ENCODE measurements around the gene AP2S1. TPM values are rescaled to one million over a fixed set of nuclear protein-coding genes. Genes with fewer than 3 reads are reported as not detected.
"Not testable (repeated sequence)": the region's sequence is repeated elsewhere in the genome, so short reads cannot be mapped to it uniquely, and the experiment has no call there.

AP2S1 gene
- total RNA-seq, 2 experiments from 2014 or later = 101 to 105 TPM

DNA sequence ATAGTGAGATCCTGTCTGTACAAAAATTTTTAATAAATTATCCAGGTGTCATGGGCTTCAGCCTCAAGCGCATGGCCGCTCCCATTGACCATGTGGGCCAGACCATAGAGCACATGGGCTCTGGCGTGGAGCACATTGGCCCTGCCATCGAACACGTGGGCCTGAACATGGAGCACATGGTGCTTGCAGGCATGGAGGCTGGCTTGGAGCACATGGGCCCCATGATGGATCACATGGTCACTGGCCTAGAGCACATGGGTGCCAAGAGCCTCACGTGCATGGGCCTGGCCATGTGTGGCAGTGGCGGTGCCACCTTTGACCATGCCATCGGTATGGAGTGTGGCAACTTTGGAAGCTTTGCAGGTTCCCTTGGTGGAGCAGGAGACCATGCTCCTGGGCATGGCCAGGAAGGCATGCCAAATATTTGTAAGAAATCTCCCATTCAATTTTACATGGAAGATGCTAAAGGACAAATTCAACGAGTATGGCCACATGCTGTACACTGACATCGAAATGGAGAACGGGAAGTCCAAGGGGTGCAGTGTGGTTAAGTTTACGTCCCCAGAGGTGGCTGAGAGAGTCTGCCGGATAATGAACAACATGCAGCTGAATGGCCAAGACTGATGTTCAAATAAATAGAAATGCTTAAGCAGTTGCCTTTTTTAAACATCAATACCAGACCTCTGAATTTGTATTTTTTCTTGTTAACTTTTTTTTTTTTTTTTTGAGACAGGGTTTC, 40.9 kb downstream of the AP2S1 start:
- CTCF ChIA-PET = no interaction called here
- no peak for ATAC-seq

DNA sequence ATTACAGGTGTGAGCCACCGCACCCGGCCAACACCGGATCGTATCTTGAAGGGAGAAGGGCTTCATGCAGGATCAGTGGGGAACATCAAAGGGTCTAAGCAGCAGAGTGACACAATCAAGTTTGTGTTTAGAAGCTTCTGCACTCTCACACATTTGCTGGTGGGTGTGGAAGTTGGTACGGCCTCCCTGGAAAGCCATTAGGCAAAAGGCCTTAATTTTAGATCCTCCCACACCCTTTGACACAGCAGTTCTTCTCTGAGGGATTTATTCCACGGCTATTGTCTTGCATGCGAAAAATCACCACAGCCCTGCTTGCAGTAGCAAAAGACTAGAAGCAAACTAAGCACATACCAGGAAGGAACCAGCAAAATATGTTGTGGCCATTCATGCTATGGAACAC, 44.0 kb downstream of the AP2S1 start:
- Mint-ChIP-seq H3K27me3 (no peaks in the 10 kb centered on the region), H3K9me3 (no peaks in the 10 kb centered on the region), H3K36me3 (ENCODE audit: low read depth) (no peaks in the 10 kb centered on the region), H3K27ac (no peak overlapping the region), H3K4me3 (no peak overlapping the region), H3K4me1 (ENCODE audit: low read depth) (no peaks in the 10 kb centered on the region)
- intact Hi-C loops (cut with micrococcal nuclease) = no loop called here
- ChIA-PET CTCF (no interaction called here), POLR2A (interaction anchor here (1.3 kb wide), 1 partner anchor 10 kb away, joined by 4 read pairs; no protein-coding TSS in a partner anchor)
- TF ChIP-seq, protein P1, sequence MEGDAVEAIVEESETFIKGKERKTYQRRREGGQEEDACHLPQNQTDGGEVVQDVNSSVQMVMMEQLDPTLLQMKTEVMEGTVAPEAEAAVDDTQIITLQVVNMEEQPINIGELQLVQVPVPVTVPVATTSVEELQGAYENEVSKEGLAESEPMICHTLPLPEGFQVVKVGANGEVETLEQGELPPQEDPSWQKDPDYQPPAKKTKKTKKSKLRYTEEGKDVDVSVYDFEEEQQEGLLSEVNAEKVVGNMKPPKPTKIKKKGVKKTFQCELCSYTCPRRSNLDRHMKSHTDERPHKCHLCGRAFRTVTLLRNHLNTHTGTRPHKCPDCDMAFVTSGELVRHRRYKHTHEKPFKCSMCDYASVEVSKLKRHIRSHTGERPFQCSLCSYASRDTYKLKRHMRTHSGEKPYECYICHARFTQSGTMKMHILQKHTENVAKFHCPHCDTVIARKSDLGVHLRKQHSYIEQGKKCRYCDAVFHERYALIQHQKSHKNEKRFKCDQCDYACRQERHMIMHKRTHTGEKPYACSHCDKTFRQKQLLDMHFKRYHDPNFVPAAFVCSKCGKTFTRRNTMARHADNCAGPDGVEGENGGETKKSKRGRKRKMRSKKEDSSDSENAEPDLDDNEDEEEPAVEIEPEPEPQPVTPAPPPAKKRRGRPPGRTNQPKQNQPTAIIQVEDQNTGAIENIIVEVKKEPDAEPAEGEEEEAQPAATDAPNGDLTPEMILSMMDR (IDR thresholded peaks at IDR 0.05) = no peak
- ATAC-seq (no peak), DNase-seq (no peak)

More for the DNA sequence above, 40.9 kb downstream of the AP2S1 start:
- Mint-ChIP-seq H3K4me3 (no peak overlapping the region), H3K27ac (no peak overlapping the region), H3K36me3 (ENCODE audit: low read depth) (no peaks in the 10 kb centered on the region), H3K4me1 (ENCODE audit: low read depth) (peaks cover 9% of the 10 kb centered on the region), H3K9me3 (no peaks in the 10 kb centered on the region), H3K27me3 (no peaks in the 10 kb centered on the region)
- intact Hi-C loops (cut with micrococcal nuclease) = no loop called here
- DNase-seq = no peak
- POLR2A ChIA-PET = interaction anchor here (2.3 kb wide), 1 partner anchor 21 kb away, joined by 6 read pairs; the partner anchor contains the start of gene SLC1A5
- TF ChIP-seq, protein P1 (IDR thresholded peaks at IDR 0.05) = no peak

DNA sequence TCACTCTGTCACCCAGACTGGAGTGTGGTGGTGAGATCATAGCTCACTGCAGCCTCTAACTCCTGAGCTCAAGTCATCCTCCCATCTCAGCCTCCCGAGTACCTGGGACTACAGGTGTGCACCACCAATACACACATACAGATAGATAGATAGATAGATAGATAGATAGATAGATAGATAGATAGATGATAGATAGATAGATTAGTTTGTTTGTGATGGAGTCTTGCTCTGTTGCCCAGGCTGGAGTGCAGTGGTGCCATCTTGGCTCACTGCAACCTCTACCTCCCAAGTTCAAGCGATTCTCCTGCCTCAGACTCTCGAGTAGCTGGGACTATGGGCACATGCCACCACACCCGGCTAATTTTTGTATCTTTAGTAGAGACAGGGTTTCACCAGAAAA, 46.2 kb downstream of the AP2S1 start:
- ATAC-seq; intact Hi-C loops (cut with micrococcal nuclease); H3K27me3 Mint-ChIP-seq; H3K9me3 Mint-ChIP-seq; H3K27ac Mint-ChIP-seq; POLR2A ChIA-PET; H3K4me3 Mint-ChIP-seq; DNase-seq; H3K4me1 Mint-ChIP-seq (ENCODE audit: low read depth); H3K36me3 Mint-ChIP-seq (ENCODE audit: low read depth): not testable (repeated sequence)
- CTCF ChIA-PET = interaction anchor here (1.3 kb wide), 2 partner anchors 47 to 209 kb away, joined by 5 to 6 read pairs; no protein-coding TSS in a partner anchor

DNA sequence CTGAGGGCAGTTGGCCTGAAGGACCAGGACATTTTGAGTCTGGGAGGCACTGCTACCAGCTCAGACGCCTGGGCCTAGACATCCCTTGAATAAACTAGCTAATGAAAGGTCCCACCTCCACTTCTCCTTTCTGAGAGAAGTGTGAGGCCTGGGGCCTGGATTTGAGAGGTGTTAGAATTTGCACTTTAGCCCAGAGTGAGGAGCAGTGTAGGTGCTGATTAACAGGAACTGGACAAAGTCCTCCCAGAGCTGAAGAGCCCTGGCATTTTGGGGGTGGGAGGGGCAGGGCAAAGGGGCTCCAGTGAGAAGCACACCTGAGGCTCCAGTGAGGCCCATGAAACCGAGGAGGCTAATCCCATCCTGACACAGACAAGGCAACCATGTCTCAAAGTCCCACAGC, 47.1 kb downstream of the AP2S1 start:
- TF ChIP-seq, protein P1 (IDR thresholded peaks at IDR 0.05) = no peak
- Mint-ChIP-seq H3K36me3 (ENCODE audit: low read depth) (no peaks in the 10 kb centered on the region), H3K27ac (no peak overlapping the region), H3K4me3 (no peak overlapping the region), H3K9me3 (no peaks in the 10 kb centered on the region), H3K4me1 (ENCODE audit: low read depth) (no peaks in the 10 kb centered on the region), H3K27me3 (no peaks in the 10 kb centered on the region)
- ATAC-seq (no peak), DNase-seq (no peak)
- POLR2A ChIA-PET = no interaction called here
- CTCF ChIA-PET = no interaction called here
- intact Hi-C loops (cut with micrococcal nuclease) = no loop called here

DNA sequence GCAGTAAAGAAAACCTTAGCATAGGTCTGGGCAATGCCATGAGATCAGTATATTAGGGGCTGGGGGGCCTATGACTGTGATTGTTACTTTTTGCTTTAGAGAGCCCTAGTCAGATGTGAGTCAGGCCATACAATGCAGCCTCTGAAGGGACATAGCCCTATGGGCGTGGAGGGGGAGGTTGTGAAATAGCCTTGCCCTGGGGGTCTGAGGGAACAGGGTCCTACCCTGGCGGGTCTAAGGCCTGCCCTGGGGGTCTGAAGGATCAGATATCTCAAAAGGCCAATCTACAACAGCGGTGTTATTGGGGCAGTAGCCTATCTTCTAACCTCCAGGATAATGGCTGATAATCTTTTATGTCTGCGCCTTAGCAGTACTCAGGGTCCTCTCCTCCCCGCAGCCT, 48.5 kb downstream of the AP2S1 start:
- H3K27me3 Mint-ChIP-seq = no peaks in the 10 kb centered on the region
- H3K4me1 Mint-ChIP-seq (ENCODE audit: low read depth) = no peaks in the 10 kb centered on the region
- no peak overlapping the region for H3K27ac Mint-ChIP-seq
- CTCF ChIA-PET = interaction anchor here (0.7 kb wide), 1 partner anchor 1292 kb away, joined by 3 read pairs; no protein-coding TSS in a partner anchor
- no peaks in the 10 kb centered on the region for H3K9me3 Mint-ChIP-seq
- no peak for ATAC-seq
- DNase-seq = no peak
- POLR2A ChIA-PET = no interaction called here
- intact Hi-C loops (cut with micrococcal nuclease) = no loop called here
- TF ChIP-seq, protein P1 (IDR thresholded peaks at IDR 0.05) = no peak
- no peaks in the 10 kb centered on the region for H3K36me3 Mint-ChIP-seq (ENCODE audit: low read depth)
- H3K4me3 Mint-ChIP-seq = no peak overlapping the region

All from activated CD8-positive, alpha-beta T cell treated with anti-CD3 and anti-CD28 coated beads for 36 hours (primary cell).